HG03039 (cell line): ENCODE data around the gene TP53BP1.

Experiments
- ATAC-seq: cut with Tn5 transposase; IDR thresholded peaks from one replicate; pipeline ENCODE4 v1.9.1; 2021; ENCODE audit warnings: mild to moderate bottlenecking, moderate library complexity; ENCODE audit not compliant: unreplicated experiment

Gene TP53BP1

DNA sequence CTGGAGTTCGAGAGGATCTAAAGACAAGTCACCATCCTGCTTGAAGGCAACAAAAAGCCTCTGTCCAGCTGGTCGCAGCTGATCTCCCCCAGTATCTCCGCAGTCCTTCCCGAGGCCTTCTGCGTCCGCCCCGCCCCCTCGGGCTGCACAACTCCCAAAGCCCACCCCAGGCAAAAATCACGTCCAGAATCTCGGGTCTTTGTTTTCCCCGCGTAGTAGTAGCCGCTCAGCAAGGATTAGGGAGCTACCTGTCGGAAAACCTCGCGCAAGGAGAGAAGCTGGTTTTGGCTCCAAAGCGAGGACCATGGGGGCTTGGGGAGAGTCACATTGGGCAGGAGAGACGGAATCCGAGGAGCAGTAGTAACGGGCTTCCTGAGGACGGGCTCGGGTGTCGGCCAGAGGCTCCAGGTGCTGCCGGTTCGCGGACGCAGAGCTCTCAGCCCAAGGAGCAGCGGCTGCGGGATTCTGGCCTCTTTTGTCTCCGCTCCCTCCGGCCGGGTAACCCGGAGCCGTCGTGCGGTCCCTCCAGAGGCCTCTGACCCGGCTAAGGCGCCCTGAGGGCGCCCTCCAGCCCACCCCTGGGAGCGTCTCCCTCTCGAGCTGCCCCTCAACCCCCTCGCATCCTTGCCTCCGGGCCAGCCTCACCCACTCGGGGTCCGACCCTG is 122.5 kb downstream of the TP53BP1 start:
- peak; percentile 14 for ATAC-seq

GRCh38 chr15:43361313-43361903 is 131.5 kb downstream of the TP53BP1 start:
- no peak for ATAC-seq

DNA sequence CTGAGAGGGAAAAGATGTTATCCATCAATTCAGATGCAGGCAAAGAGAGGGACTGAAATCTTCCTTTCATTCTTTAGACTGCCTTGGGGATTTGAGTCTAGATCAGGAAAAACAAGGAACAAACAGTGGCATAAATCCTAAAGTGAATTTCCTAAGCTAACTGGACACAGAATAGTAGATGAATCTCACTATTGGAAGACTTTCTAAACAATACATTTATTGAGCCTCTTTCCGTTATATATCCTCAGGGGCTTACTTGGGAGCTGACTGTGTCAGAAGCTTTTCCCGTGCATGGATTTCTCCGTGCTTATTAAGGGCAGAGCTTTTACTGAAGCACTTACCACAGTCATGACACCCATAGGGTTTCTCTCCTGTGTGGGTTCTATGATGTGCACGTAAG is 132.1 kb downstream of the TP53BP1 start:
- no peak for ATAC-seq
